Keratinocyte (primary cell): ENCODE measurements around the gene ALOX5. TPM values are rescaled to one million over a fixed set of nuclear protein-coding genes. Genes with fewer than 3 reads are reported as not detected.

Experiments
- DNase-seq: peaks from one replicate; pipeline ENCODE4 v3.0.0-alpha.2; 2011; ENCODE audit warnings: low read depth, missing footprints, low spot score
- FAIRE-seq: peaks from 2 replicates; lab custom pipeline; 2011; peaks lifted over from hg19 to GRCh38; lab: Jason Lieb, UNC
- H2AFZ ChIP-seq: 2 replicates; pipeline ENCODE4 v1.6.0; 2012; ENCODE audit warnings: low read length, control low read depth, inconsistent platforms; ENCODE audit not compliant: control insufficient read depth
- H3K27ac ChIP-seq: 2 replicates; pipeline ENCODE4 v1.5.1; 2011; ENCODE audit warnings: low read length; ENCODE audit not compliant: control insufficient read depth, insufficient read depth
- H3K27me3 ChIP-seq: 3 replicates; pipeline ENCODE4 v1.6.0; 2011; ENCODE audit warnings: low read length; ENCODE audit not compliant: control insufficient read depth, insufficient read depth; ENCODE audit errors: extremely low read depth
- H3K36me3 ChIP-seq, 2 experiments: 2 replicates in 1 of 2; 3 replicates in 1 of 2; pipeline ENCODE4 v1.5.1; 2011; ENCODE audit warnings: low read length in 2 of 2, mild to moderate bottlenecking in 1 of 2; ENCODE audit not compliant: control insufficient read depth in 2 of 2, insufficient read depth in 2 of 2; ENCODE audit errors: extremely low read depth in 1 of 2
- H3K4me1 ChIP-seq: 3 replicates; pipeline ENCODE4 v1.5.1; 2011; ENCODE audit warnings: low read length; ENCODE audit not compliant: control insufficient read depth, insufficient read depth; ENCODE audit errors: extremely low read depth
- H3K4me2 ChIP-seq: 3 replicates; pipeline ENCODE4 v1.6.0; 2011; ENCODE audit warnings: low read depth, low read length; ENCODE audit not compliant: control insufficient read depth, insufficient read depth; ENCODE audit errors: extremely low read depth
- H3K4me3 ChIP-seq, 3 experiments: fragments of 200-600 bp in 1 of 3; sonication (generic) in 1 of 3; 2 replicates in 2 of 3; 3 replicates in 1 of 3; pipeline ENCODE4 v1.5.1; 2011 to 2016; ENCODE audit warnings: low read length in 3 of 3, mild to moderate bottlenecking in 3 of 3, control low read depth in 2 of 3, inconsistent platforms in 1 of 3, low read depth in 1 of 3, mixed read lengths in 1 of 3, mixed run types in 1 of 3, moderate library complexity in 1 of 3; ENCODE audit not compliant: control insufficient read depth in 2 of 3, insufficient read depth in 2 of 3; ENCODE audit errors: extremely low read depth in 1 of 3
- H3K79me2 ChIP-seq: 2 replicates; pipeline ENCODE4 v1.6.0; 2012; ENCODE audit warnings: low read length; ENCODE audit not compliant: control insufficient read depth, insufficient read depth
- H3K9ac ChIP-seq: 3 replicates; pipeline ENCODE4 v1.6.0; 2011; ENCODE audit warnings: low read length; ENCODE audit not compliant: control insufficient read depth, insufficient read depth; ENCODE audit errors: extremely low read depth
- H3K9me1 ChIP-seq: 3 replicates; pipeline ENCODE4 v1.6.0; 2011; ENCODE audit warnings: low read length; ENCODE audit not compliant: control insufficient read depth, insufficient read depth; ENCODE audit errors: extremely low read depth
- H3K9me3 ChIP-seq: 2 replicates; pipeline ENCODE4 v1.5.1; 2012; ENCODE audit warnings: low read depth, low read length; ENCODE audit not compliant: control insufficient read depth
- H4K20me1 ChIP-seq: 3 replicates; pipeline ENCODE4 v1.6.0; 2011; ENCODE audit warnings: low read length; ENCODE audit not compliant: control insufficient read depth, insufficient read depth; ENCODE audit errors: extremely low read depth
- EZH2 ChIP-seq: IDR thresholded peaks from one replicate; pipeline ENCODE4 v1.6.1; 2012; ENCODE audit warnings: inconsistent platforms, mild to moderate bottlenecking, low read length, moderate library complexity
- dilution Hi-C: fragments of 300-500 bp; cut with MboI; formaldehyde crosslinking; loops from one replicate; pipeline ENCODE4 v1.7.0; 2020; ENCODE audit warnings: low sequenced_read_pairs; ENCODE audit not compliant: extremely low pct_ligation_motif_present
- polyA plus RNA-seq, 5 experiments: library from polyadenylated mRNA; depleted of rRNA in 3 of 5; stranded (reverse) in 3 of 5; stranded (forward) in 1 of 5; unstranded in 1 of 5; fragments of >200 nt; gene quantifications; 1 replicate in 1 of 5; 2 replicates in 3 of 5; 3 replicates in 1 of 5; pipeline versions ENCODE4 v1.2.1 to v1.2.3, GENCODE V29; 2011 to 2012; ENCODE audit warnings: missing spikeins in 2 of 5, low read depth in 1 of 5, low replicate concordance in 1 of 5
- TF ChIP-seq, protein P1 (sequence below), 3 experiments: IDR thresholded peaks in 1 of 3; conservative IDR thresholded peaks in 1 of 3; optimal IDR thresholded peaks in 1 of 3; 2 replicates in 2 of 3; 3 replicates in 1 of 3; pipeline versions ENCODE3 to v1.5.1; 2011; ENCODE audit warnings: low read length in 3 of 3, mild to moderate bottlenecking in 3 of 3, moderate library complexity in 2 of 3, control low read depth in 1 of 3, inconsistent platforms in 1 of 3; ENCODE audit not compliant: insufficient read depth in 2 of 3; ENCODE audit errors: extremely low read depth in 1 of 3

The ALOX5 gene
- polyA plus RNA-seq, 1 donor (not counting 4 experiments of a cell fraction or from before 2014, with no cell fraction given): not detected

DNA sequence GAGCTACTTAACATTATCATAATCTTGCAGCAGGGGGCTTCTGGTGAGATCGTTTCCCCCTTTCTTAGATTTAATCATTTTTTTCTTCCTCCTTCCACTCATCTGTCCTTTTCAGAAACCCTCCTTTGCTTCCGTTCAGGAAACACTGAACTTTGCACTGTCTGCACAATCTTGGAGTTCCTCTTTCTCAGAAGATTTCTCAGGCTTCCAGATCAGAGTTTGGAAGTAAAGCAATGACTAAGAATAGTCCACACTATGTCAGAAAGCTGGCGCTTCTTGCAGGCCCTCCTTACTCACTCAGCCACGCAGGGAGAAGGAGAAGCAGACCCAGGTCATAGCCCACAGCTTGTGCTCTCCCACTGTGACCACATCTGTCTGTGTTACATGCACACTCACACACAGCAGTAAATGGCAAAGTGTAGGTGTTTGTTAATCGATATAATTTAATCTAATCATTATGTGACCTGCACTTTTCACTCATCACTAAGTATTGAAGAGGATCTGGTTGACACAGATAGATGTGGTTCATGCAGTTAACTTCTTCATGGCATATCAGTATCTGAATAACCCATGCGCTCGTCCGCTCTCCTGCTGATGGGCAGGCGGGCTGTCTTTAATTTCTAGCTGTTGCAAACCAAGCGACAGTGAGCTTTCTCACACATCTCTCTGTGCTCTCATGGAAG, 30.2 kb downstream of the ALOX5 start:
- FAIRE-seq (no peak), DNase-seq (no peak)
- dilution Hi-C loops: no loop called here
- Histone ChIP-seq H4K20me1 (no peaks in the 10 kb centered on the region), H3K4me3 (no peak overlapping the region), H3K4me2 (no peak overlapping the region), H3K27me3 (peaks cover 3% of the 10 kb centered on the region), H3K4me1 (no peaks in the 10 kb centered on the region), H3K9me1 (no peaks in the 10 kb centered on the region), H2AFZ (no peak overlapping the region), H3K9ac (no peak overlapping the region), H3K79me2 (no peaks in the 10 kb centered on the region), H3K36me3 (no peaks in the 10 kb centered on the region), H3K9me3 (no peaks in the 10 kb centered on the region), H3K27ac (no peak overlapping the region)
- TF ChIP-seq, protein P1, sequence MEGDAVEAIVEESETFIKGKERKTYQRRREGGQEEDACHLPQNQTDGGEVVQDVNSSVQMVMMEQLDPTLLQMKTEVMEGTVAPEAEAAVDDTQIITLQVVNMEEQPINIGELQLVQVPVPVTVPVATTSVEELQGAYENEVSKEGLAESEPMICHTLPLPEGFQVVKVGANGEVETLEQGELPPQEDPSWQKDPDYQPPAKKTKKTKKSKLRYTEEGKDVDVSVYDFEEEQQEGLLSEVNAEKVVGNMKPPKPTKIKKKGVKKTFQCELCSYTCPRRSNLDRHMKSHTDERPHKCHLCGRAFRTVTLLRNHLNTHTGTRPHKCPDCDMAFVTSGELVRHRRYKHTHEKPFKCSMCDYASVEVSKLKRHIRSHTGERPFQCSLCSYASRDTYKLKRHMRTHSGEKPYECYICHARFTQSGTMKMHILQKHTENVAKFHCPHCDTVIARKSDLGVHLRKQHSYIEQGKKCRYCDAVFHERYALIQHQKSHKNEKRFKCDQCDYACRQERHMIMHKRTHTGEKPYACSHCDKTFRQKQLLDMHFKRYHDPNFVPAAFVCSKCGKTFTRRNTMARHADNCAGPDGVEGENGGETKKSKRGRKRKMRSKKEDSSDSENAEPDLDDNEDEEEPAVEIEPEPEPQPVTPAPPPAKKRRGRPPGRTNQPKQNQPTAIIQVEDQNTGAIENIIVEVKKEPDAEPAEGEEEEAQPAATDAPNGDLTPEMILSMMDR (optimal IDR thresholded peaks at IDR 0.05 in 1 of 3, IDR thresholded peaks at IDR 0.05 in 1 of 3, conservative IDR thresholded peaks at IDR 0.05 in 1 of 3; ENCODE audit: extremely low read depth in 1 of 3, insufficient read depth in 2 of 3, low read length in 3 of 3): no peak
- TF ChIP-seq EZH2: no peak

DNA sequence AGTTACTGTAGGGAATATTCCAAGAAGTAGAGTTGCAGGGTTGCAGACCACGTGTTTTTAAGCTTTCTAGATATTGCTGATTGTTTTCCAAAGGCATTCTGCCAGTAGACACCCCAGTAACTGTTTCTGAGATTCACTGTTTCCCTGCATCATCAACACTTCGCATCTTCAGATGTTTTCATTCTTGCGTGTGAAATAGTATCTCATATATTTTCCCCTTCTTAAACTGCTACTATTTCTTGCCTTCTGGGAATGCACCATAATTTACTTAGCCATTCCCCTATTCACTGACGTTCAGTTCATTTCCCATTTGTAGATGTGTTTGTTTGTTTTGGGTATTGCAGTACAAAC, 30.7 kb downstream of the ALOX5 start:
- TF ChIP-seq EZH2: no peak
- TF ChIP-seq, protein P1 (optimal IDR thresholded peaks at IDR 0.05 in 1 of 3, IDR thresholded peaks at IDR 0.05 in 1 of 3, conservative IDR thresholded peaks at IDR 0.05 in 1 of 3; ENCODE audit: extremely low read depth in 1 of 3, insufficient read depth in 2 of 3, low read length in 3 of 3): no peak
- H4K20me1 ChIP-seq: no peaks in the 10 kb centered on the region
- H3K9me3 ChIP-seq: no peaks in the 10 kb centered on the region
- H3K36me3 ChIP-seq: no peaks in the 10 kb centered on the region
- DNase-seq (no peak), FAIRE-seq (no peak)
- H3K27me3 ChIP-seq: peaks cover 3% of the 10 kb centered on the region
- H2AFZ ChIP-seq: no peak overlapping the region
- no peaks in the 10 kb centered on the region for H3K9me1 ChIP-seq
- H3K4me2 ChIP-seq: no peak overlapping the region
- no peaks in the 10 kb centered on the region for H3K4me1 ChIP-seq
- dilution Hi-C loops: no loop called here
- no peak overlapping the region for H3K4me3 ChIP-seq
- H3K9ac ChIP-seq: no peak overlapping the region
- H3K79me2 ChIP-seq: no peaks in the 10 kb centered on the region
- H3K27ac ChIP-seq: no peak overlapping the region
